COLO668 (cell line): Measurements from ENCODE around the gene TMEM132E.

Experiments used
- DNase-seq: peaks from one replicate; lab custom pipeline; 2025; ENCODE audit not compliant: unreplicated experiment; lab: John Stamatoyannopoulos, UW

TMEM132E gene

GRCh38 chr17:34663714-34664113 lies 84.3 kb downstream of the TMEM132E start:
- DNase-seq: no peak

GRCh38 chr17:34665150-34665806 lies 85.9 kb downstream of the TMEM132E start:
- no peak for DNase-seq

- no peak for DNase-seq
Measured at GRCh38 chr17:34665819-34666763, 86.7 kb downstream of the TMEM132E start.

GRCh38 chr17:34667656-34668055 lies 88.3 kb downstream of the TMEM132E start:
- no peak for DNase-seq

GRCh38 chr17:34668206-34668605 lies 88.8 kb downstream of the TMEM132E start:
- no peak for DNase-seq

- DNase-seq: no peak
Measured at GRCh38 chr17:34669511-34669910, 90.1 kb downstream of the TMEM132E start.

GRCh38 chr17:34670618-34671017 lies 91.2 kb downstream of the TMEM132E start:
- no peak for DNase-seq

GRCh38 chr17:34671191-34671590 lies 91.8 kb downstream of the TMEM132E start:
- DNase-seq: no peak

GRCh38 chr17:34672176-34672785 lies 92.9 kb downstream of the TMEM132E start:
- no peak for DNase-seq

GRCh38 chr17:34673516-34673915 lies 94.1 kb downstream of the TMEM132E start:
- no peak for DNase-seq

GRCh38 chr17:34673995-34674890 lies 94.9 kb downstream of the TMEM132E start:
- no peak for DNase-seq

- no peak for DNase-seq
Measured at GRCh38 chr17:34675143-34675542, 95.8 kb downstream of the TMEM132E start.

- DNase-seq: no peak
Measured at GRCh38 chr17:34675605-34676004, 96.2 kb downstream of the TMEM132E start.

- DNase-seq: no peak
Measured at GRCh38 chr17:34680151-34680550, 100.8 kb downstream of the TMEM132E start.

- DNase-seq: no peak
Measured at GRCh38 chr17:34682305-34682704, 102.9 kb downstream of the TMEM132E start.

GRCh38 chr17:34683390-34683789 lies 104.0 kb downstream of the TMEM132E start:
- no peak for DNase-seq
